Thymus (tissue), 11 donors: ENCODE results near the gene HERPUD1. TPM values are rescaled to one million over a fixed set of nuclear protein-coding genes. Genes with fewer than 3 reads are reported as not detected.

ENCODE experiments used
- DNase-seq, 9 donors: peaks; one replicate each; pipeline ENCODE4 v3.0.0-alpha.2; 2013; ENCODE audit warnings: low spot score in 9 of 9, low read depth in 6 of 9, missing footprints in 1 of 9
- H3K27ac ChIP-seq, 2 donors: one replicate each; pipeline ENCODE4 v1.5.1; 2013; ENCODE audit warnings: control low read depth in 1 of 2, low read depth in 1 of 2, low read length in 1 of 2, mild to moderate bottlenecking in 1 of 2, moderate library complexity in 1 of 2
- H3K27me3 ChIP-seq, 2 donors: one replicate each; pipeline ENCODE4 v1.5.1; 2013; ENCODE audit warnings: low read length in 1 of 2; ENCODE audit not compliant: control insufficient read depth in 2 of 2, insufficient read depth in 1 of 2
- H3K36me3 ChIP-seq, 2 donors: one replicate each; pipeline ENCODE4 v1.5.1; 2013; ENCODE audit warnings: low read length in 1 of 2, mild to moderate bottlenecking in 1 of 2, moderate library complexity in 1 of 2; ENCODE audit not compliant: control insufficient read depth in 2 of 2, insufficient read depth in 2 of 2
- H3K4me1 ChIP-seq, 2 donors: one replicate each; pipeline ENCODE4 v1.5.1; 2013; ENCODE audit warnings: low read length in 2 of 2; ENCODE audit not compliant: control insufficient read depth in 2 of 2, insufficient read depth in 2 of 2
- H3K4me3 ChIP-seq, 2 donors: one replicate each; pipeline ENCODE4 v1.5.1; 2013; ENCODE audit warnings: low read length in 2 of 2, control low read depth in 1 of 2, mild to moderate bottlenecking in 1 of 2
- H3K9me3 ChIP-seq, 2 donors: one replicate each; pipeline ENCODE4 v1.5.1; 2013; ENCODE audit warnings: low read length in 1 of 2, mild to moderate bottlenecking in 1 of 2; ENCODE audit not compliant: control insufficient read depth in 2 of 2, insufficient read depth in 1 of 2
- WGBS: extraction: QIAGEN DNeasy Blood & Tissue Kit; methylation state at CpG from one replicate; pipeline ENCODE4 v1.1.7; 2013; 5-methylcytosine and 5-hydroxymethylcytosine counted together
- polyA plus RNA-seq: library from polyadenylated mRNA; stranded (reverse); fragments of 200-250 nt; gene quantifications from one replicate; pipeline ENCODE4 v1.2.3, GENCODE V29; 2013
- total RNA-seq: library from RNA; stranded (reverse); fragments of 120-200 nt; gene quantifications from one replicate; pipeline ENCODE4 v1.2.4, GENCODE V29; 2013
- donor health status: healthy.

The HERPUD1 gene
- total and polyA plus RNA-seq, 2 donors, result 28.3 to 105 TPM

- 75% methylated on average over 8 of the region's 8 CpGs for WGBS
- no peak overlapping the region for H3K4me3 ChIP-seq
- peak overlapping the region; percentile 36 to 85 for H3K27ac ChIP-seq
- DNase-seq, result peak in 2 of 9 donors; percentile 31 to 52
- peaks cover 46 to 82% of the 10 kb centered on the region in 2 donors for H3K36me3 ChIP-seq
- no peaks in the 10 kb centered on the region for H3K27me3 ChIP-seq
- H3K4me1 ChIP-seq, result peaks cover 7 to 24% of the 10 kb centered on the region in 2 donors
- H3K9me3 ChIP-seq, result no peaks in the 10 kb centered on the region
These were observed 6.9 kb downstream of the HERPUD1 start for GRCh38 chr16:56938664-56939513.

- Histone ChIP-seq H3K9me3 (no peaks in the 10 kb centered on the region), H3K4me1 (peaks cover 2 to 20% of the 10 kb centered on the region in 2 donors), H3K36me3 (peaks cover 50 to 89% of the 10 kb centered on the region in 2 donors), H3K27ac (peak overlapping the region; percentile 11 to 85), H3K4me3 (no peak overlapping the region), H3K27me3 (no peaks in the 10 kb centered on the region)
- DNase-seq, result peak in 2 of 9 donors; percentile 31 to 58
- WGBS, result 53% methylated on average over 4 of the region's 4 CpGs
These were observed 7.9 kb downstream of the HERPUD1 start for GRCh38 chr16:56939801-56940200.

- no peak overlapping the region for H3K27ac ChIP-seq
- no peaks in the 10 kb centered on the region for H3K9me3 ChIP-seq
- no peak overlapping the region for H3K4me3 ChIP-seq
- DNase-seq, result no peak
- no peaks in the 10 kb centered on the region for H3K27me3 ChIP-seq
- peaks cover 2 to 20% of the 10 kb centered on the region in 2 donors for H3K4me1 ChIP-seq
- H3K36me3 ChIP-seq, result peaks cover 54 to 90% of the 10 kb centered on the region in 2 donors
- 93% methylated on average over 2 of the region's 2 CpGs for WGBS
These were observed 9.2 kb downstream of the HERPUD1 start for GRCh38 chr16:56941092-56941491.

GRCh38 chr16:56941856-56942331, 10.0 kb downstream of the HERPUD1 start:
- Histone ChIP-seq H3K4me1 (peaks cover 2 to 20% of the 10 kb centered on the region in 2 donors), H3K36me3 (peaks cover 55 to 84% of the 10 kb centered on the region in 2 donors), H3K27me3 (no peaks in the 10 kb centered on the region), H3K9me3 (no peaks in the 10 kb centered on the region), H3K27ac (no peak overlapping the region), H3K4me3 (no peak overlapping the region)
- 87% methylated on average over 9 of the region's 9 CpGs for WGBS
- no peak for DNase-seq

GRCh38 chr16:56943761-56944375, 11.9 kb downstream of the HERPUD1 start:
- H3K4me1 ChIP-seq, result peaks cover 2 to 15% of the 10 kb centered on the region in 2 donors
- no peaks in the 10 kb centered on the region for H3K9me3 ChIP-seq
- H3K4me3 ChIP-seq, result no peak overlapping the region
- no peak overlapping the region for H3K27ac ChIP-seq
- 88% methylated on average over 6 of the region's 6 CpGs for WGBS
- no peaks in the 10 kb centered on the region for H3K27me3 ChIP-seq
- no peak for DNase-seq
- peaks cover 55 to 69% of the 10 kb centered on the region in 2 donors for H3K36me3 ChIP-seq

GRCh38 chr16:56944954-56945839, 13.3 kb downstream of the HERPUD1 start:
- H3K27ac ChIP-seq, result no peak overlapping the region
- H3K4me1 ChIP-seq, result peaks cover 0 to 3% of the 10 kb centered on the region in 2 donors
- H3K27me3 ChIP-seq, result no peaks in the 10 kb centered on the region
- H3K4me3 ChIP-seq, result no peak overlapping the region
- peaks cover 44 to 56% of the 10 kb centered on the region in 2 donors for H3K36me3 ChIP-seq
- 90% methylated on average over 2 of the region's 2 CpGs for whole genome bisulfite sequencing
- DNase-seq, result no peak
- no peaks in the 10 kb centered on the region for H3K9me3 ChIP-seq

GRCh38 chr16:56945847-56946527, 14.0 kb downstream of the HERPUD1 start:
- Histone ChIP-seq H3K9me3 (no peaks in the 10 kb centered on the region), H3K4me3 (no peak overlapping the region), H3K4me1 (peaks cover 0 to 3% of the 10 kb centered on the region in 2 donors), H3K27ac (no peak overlapping the region), H3K36me3 (peaks cover 39 to 49% of the 10 kb centered on the region in 2 donors), H3K27me3 (no peaks in the 10 kb centered on the region)
- no peak for DNase-seq
- whole genome bisulfite sequencing, result 96% methylated on average over 12 of the region's 12 CpGs

GRCh38 chr16:56946767-56947603, 15.0 kb downstream of the HERPUD1 start:
- Histone ChIP-seq H3K36me3 (peaks cover 33 to 41% of the 10 kb centered on the region in 2 donors), H3K4me1 (peaks cover 0 to 11% of the 10 kb centered on the region in 2 donors), H3K27ac (peak overlapping the region in 1 of 2 donors; percentile 11), H3K4me3 (no peak overlapping the region), H3K9me3 (no peaks in the 10 kb centered on the region), H3K27me3 (no peaks in the 10 kb centered on the region)
- WGBS, result 95% methylated on average over 10 of the region's 10 CpGs
- DNase-seq, result no peak
